Cardiac fibroblast (primary cell): ENCODE measurements around the gene TIMP2.
"Not testable (repeated sequence)": the region's sequence is repeated elsewhere in the genome, so short reads cannot be mapped to it uniquely, and the experiment has no call there.

Experiments used
- DNase-seq, 2 donors: peaks; one replicate each; pipeline versions ENCODE4 v3.0.0 to v3.0.0-alpha.2; 2010; ENCODE audit warnings: low read depth in 2 of 2
- H3K4me3 ChIP-seq, 2 donors: replicated peaks in 1 of 2; 1 replicate in 1 of 2; 2 replicates in 1 of 2; pipeline ENCODE4 v1.5.1; 2011; ENCODE audit warnings: low read depth in 2 of 2, low read length in 2 of 2, mild to moderate bottlenecking in 2 of 2, moderate library complexity in 1 of 2
- TF ChIP-seq, protein P1 (sequence below): IDR thresholded peaks from one replicate; pipeline ENCODE4 v1.5.1; 2011; ENCODE audit warnings: low read depth, mild to moderate bottlenecking, low read length, inconsistent platforms

TIMP2 gene

DNA sequence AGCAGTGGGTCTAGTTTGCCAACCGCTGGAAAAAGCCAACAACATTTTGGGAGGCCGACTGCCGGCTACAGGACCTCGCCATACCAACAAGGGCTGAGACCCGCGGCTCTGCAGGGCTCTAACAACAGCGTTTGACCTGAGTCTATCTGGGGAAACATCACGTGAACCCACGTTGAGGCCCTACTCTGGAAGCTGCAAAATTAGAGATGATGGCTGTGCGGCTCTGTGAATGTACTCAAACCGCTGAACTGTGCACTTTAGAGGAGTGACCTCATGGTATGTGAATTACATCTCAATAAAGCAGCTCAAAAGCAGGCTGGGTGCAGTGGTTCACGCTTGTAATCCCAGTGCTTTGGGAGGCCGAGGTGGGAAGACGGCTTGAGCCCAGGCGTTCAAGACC, 12.1 kb downstream of the TIMP2 start:
- no peak overlapping the region for H3K4me3 ChIP-seq
- TF ChIP-seq, protein P1, sequence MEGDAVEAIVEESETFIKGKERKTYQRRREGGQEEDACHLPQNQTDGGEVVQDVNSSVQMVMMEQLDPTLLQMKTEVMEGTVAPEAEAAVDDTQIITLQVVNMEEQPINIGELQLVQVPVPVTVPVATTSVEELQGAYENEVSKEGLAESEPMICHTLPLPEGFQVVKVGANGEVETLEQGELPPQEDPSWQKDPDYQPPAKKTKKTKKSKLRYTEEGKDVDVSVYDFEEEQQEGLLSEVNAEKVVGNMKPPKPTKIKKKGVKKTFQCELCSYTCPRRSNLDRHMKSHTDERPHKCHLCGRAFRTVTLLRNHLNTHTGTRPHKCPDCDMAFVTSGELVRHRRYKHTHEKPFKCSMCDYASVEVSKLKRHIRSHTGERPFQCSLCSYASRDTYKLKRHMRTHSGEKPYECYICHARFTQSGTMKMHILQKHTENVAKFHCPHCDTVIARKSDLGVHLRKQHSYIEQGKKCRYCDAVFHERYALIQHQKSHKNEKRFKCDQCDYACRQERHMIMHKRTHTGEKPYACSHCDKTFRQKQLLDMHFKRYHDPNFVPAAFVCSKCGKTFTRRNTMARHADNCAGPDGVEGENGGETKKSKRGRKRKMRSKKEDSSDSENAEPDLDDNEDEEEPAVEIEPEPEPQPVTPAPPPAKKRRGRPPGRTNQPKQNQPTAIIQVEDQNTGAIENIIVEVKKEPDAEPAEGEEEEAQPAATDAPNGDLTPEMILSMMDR: no peak
- no peak for DNase-seq

DNA sequence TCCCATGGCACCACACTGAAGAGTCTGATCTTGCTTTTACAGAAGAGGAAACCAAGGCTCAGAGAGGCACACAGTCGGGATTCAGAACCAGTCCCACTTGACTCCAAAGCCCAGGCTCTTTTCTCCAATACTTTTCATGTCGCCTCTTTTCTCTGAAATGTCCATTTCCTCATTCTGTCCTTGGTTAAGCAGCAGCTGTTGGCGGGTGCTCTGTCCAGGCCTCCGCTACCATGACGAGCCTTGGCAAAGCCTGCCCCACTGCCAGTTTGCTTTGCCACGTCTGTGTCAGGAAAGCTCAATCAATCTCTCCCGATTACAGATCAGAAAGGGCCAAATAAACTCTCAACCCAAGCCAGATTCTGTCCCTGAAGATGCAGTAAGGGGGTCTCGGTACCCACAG, 13.1 kb downstream of the TIMP2 start:
- H3K4me3 ChIP-seq: no peak overlapping the region
- DNase-seq: no peak
- TF ChIP-seq, protein P1: no peak

DNA sequence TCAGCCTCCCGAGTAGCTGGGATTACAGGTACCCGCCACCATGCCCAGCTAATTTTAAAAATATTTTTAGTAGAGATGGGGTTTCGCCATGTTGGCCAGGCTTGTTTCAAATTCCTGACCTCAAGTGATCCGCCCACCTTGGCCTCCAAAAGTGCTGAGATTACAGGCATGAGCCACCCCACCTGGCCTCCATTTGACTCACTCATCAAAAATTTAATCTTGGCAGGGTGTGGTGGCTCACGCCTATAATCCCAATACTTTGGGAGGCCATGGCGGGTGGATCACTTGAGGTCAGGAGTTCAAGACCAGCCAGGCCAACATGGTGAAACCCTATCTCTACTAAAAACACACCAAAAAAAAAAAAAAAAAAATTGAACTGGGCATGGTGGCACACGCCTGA, 13.6 kb downstream of the TIMP2 start:
- not testable (repeated sequence) for DNase-seq, H3K4me3 ChIP-seq

DNA sequence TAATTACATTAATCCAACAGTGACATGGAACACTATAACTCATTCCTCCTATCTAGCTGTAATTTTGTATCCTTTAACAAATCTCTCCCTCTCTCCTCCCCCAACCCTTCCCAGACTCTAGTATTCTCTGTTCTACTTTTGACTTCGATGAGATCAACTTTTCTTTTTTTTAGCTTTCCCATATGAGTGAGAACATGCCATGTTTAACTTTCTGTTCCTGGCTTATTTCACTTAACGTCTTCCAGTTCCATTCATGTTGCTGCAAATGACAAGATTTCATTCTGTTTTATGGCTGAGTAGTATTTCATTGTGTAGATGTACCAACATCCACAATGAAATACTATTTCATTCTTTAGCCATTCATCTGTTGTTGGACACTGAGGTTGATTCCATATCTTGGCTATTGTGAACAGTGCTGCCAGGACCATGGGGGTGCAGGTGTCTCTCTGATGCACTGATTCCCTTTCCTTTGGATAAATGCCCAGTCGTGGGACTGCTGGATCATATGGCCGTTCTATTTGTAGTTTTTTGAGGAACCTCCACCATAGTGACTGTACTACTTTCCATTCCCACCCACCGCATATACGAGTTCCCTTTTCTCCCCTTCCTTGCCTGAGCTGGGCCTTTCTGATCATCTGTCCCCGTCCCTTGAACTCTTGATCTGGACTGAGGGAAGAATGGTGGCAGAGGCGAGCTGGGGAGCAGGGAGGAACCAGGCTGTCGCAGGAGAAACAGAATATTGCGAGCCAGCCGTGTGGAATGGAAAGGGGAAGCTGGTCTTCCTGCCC, 14.5 kb downstream of the TIMP2 start:
- H3K4me3 ChIP-seq: no peak overlapping the region
- DNase-seq: no peak
- TF ChIP-seq, protein P1: no peak

DNA sequence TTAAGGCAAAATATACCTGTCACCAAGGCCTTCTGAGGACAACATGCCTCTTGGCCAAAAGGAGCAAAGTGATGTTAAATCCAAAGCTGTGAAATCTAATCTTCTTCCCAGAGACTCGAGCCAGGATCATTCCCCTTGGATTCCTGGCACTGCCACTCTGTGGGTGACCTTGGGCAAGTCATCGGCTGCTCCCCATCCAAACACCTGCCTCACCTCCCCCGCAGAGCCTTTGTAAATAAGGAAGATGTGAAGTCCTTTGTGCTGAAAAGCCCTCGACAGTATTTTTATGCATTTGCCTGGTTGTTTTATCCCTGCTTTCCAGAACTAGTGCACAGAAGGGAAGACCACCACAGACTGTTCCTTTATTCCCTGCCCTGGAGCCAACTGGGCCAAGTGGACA, 16.8 kb downstream of the TIMP2 start:
- no peak for DNase-seq
- TF ChIP-seq, protein P1: no peak
- H3K4me3 ChIP-seq: no peak overlapping the region

DNA sequence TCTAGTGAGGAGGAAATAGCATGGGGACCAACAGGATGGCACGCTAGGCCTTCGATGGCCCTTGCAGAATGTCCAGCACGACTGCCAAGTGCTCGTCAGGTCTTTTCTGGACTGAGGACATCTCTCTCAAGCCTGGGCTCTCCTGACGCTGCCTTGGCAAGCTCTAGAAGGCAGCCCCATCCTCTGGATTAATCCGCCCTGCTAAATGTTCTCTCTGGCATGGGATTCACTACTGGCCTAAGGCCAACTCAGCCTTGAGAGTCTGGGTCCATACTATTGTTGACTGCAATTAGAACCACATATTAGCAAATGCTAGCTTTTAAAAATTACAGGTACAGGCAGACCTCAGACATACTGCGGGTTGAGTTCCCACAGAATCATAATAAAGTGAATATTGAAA, 19.6 kb downstream of the TIMP2 start:
- no peak for DNase-seq
- TF ChIP-seq, protein P1: no peak
- H3K4me3 ChIP-seq: no peak overlapping the region

DNA sequence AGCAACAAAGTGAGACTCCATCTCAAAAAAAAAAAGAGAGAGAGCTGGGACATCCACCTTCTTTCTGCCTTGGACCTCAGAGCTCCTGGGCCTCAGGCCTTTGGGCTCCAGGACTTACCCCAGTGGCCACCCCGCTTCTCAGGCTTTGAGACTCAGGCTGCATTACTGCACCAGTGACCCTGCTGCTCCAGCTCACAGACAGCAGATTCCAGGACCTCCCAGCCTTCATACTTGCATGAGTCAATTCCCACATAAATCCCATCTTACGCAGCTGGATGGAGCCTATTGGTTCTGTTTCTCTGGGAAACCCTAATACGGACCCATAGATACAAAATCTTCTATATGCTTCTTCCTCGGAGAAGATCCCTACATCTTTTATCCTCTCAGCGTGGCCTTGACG, 20.1 kb downstream of the TIMP2 start:
- no peak for DNase-seq
- TF ChIP-seq, protein P1: no peak
- no peak overlapping the region for H3K4me3 ChIP-seq
